Right lobe of liver (tissue), 4 donors: ENCODE results near the gene GGNBP2.

ENCODE experiments used
- CTCF ChIP-seq, 4 donors: fragments of 200-600 bp in 3 of 4; fragments of 450-650 bp in 1 of 4; IDR thresholded peaks; one replicate each; pipeline versions ENCODE4 v1.5.1 to v1.8.0; 2016 to 2022; ENCODE audit warnings: antibody characterized with exemption in 4 of 4, mild to moderate bottlenecking in 2 of 4
- POLR2A ChIP-seq: fragments of 450-650 bp; IDR thresholded peaks from one replicate; pipeline ENCODE4 v1.6.1; 2017; ENCODE audit warnings: antibody characterized with exemption, mild to moderate bottlenecking
- donor health status: DM: no; HTN: no; CAD: no.
- donor health status: DM: no; HTN: no; CAD: no.
- donor health status: DM: no; HTN: yes; CAD: no.

- TF ChIP-seq CTCF (IDR thresholded peaks at IDR 0.05) (no peak), POLR2A (no peak)
These were observed 45.4 kb downstream of the GGNBP2 start for GRCh38 chr17:36590082-36590481.
